Spleen (tissue), 11 donors: ENCODE results near the gene NTSR1. TPM values are rescaled to one million over a fixed set of nuclear protein-coding genes. Genes with fewer than 3 reads are reported as not detected.

Source experiments
- DNase-seq: peaks from one replicate; pipeline ENCODE4 v3.0.0-alpha.2; 2020
- H3K27ac ChIP-seq, 8 donors: fragments of 200-600 bp; sonication (generic) in 7 of 8; 1 replicate in 4 of 8; 2 replicates in 4 of 8; pipeline versions ENCODE4 v1.5.0 to v1.8.0; 2016 to 2021; ENCODE audit warnings: inconsistent platforms in 4 of 8, mild to moderate bottlenecking in 4 of 8, moderate library complexity in 1 of 8
- H3K27me3 ChIP-seq, 7 donors: fragments of 200-600 bp; sonication (generic) in 6 of 7; replicated peaks in 1 of 7; 1 replicate in 4 of 7; 2 replicates in 3 of 7; pipeline versions ENCODE4 v1.5.0 to v1.8.0; 2016 to 2021; ENCODE audit warnings: inconsistent platforms in 3 of 7, mild to moderate bottlenecking in 1 of 7
- H3K36me3 ChIP-seq, 6 donors: fragments of 200-600 bp; sonication (generic) in 5 of 6; 1 replicate in 4 of 6; 2 replicates in 2 of 6; pipeline versions ENCODE4 v1.5.0 to v1.8.0; 2016 to 2021; ENCODE audit warnings: inconsistent platforms in 2 of 6
- H3K4me1 ChIP-seq, 6 donors: fragments of 200-600 bp; sonication (generic) in 5 of 6; 1 replicate in 3 of 6; 2 replicates in 3 of 6; pipeline versions ENCODE4 v1.5.0 to v1.8.0; 2016 to 2021; ENCODE audit warnings: inconsistent platforms in 3 of 6
- H3K4me3 ChIP-seq, 8 donors: fragments of 200-600 bp; sonication (generic) in 7 of 8; 1 replicate in 4 of 8; 2 replicates in 4 of 8; pipeline versions ENCODE4 v1.5.0 to v1.8.0; 2016 to 2021; ENCODE audit warnings: inconsistent platforms in 4 of 8, mild to moderate bottlenecking in 4 of 8, moderate library complexity in 2 of 8
- H3K9me3 ChIP-seq, 8 donors: fragments of 200-600 bp; sonication (generic) in 7 of 8; 1 replicate in 4 of 8; 2 replicates in 4 of 8; pipeline versions ENCODE4 v1.5.0 to v1.8.0; 2016 to 2021; ENCODE audit warnings: inconsistent platforms in 4 of 8
- CTCF ChIP-seq, 11 experiments: fragments of 200-600 bp in 7 of 11; fragments of 450-650 bp in 4 of 11; sonication (generic) in 4 of 11; IDR thresholded peaks in 8 of 11; conservative IDR thresholded peaks in 3 of 11; 1 replicate in 7 of 11; 2 replicates in 4 of 11; pipeline versions ENCODE4 v1.4.0 to v1.8.0; 2016 to 2021; ENCODE audit warnings: antibody characterized with exemption in 11 of 11, inconsistent platforms in 4 of 11, mild to moderate bottlenecking in 1 of 11
- POLR2A ChIP-seq, 3 donors: fragments of 450-650 bp; IDR thresholded peaks; one replicate each; pipeline ENCODE4 v1.5.1; 2017; ENCODE audit warnings: antibody characterized with exemption in 3 of 3, mild to moderate bottlenecking in 1 of 3
- POLR2AphosphoS5 ChIP-seq, 3 donors: sonication (generic); formaldehyde crosslinking; IDR thresholded peaks; one replicate each; pipeline ENCODE4 v1.5.1; 2017; ENCODE audit warnings: antibody characterized with exemption in 3 of 3
- WGBS, 5 donors: extraction: QIAGEN DNeasy Blood & Tissue Kit in 3 of 5; methylation state at CpG; one replicate each; pipeline versions ENCODE4 v1.1.5 to v1.1.7; 2013 to 2018; 5-methylcytosine and 5-hydroxymethylcytosine counted together
- intact Hi-C: fragments of 100-400 bp; cut with DNase I; formaldehyde crosslinking; loops from one replicate; pipeline ENCODE4 v1.15.0; 2023; ENCODE audit warnings: low total_unique reads
- polyA plus RNA-seq, 3 donors: library from polyadenylated mRNA; stranded (reverse); fragments of 200-250 nt; gene quantifications; one replicate each; pipeline ENCODE4 v1.2.1, GENCODE V29; 2013
- total RNA-seq, 7 donors: library from RNA; depleted of rRNA in 3 of 7; stranded (reverse); fragments of >200 nt in 3 of 7; fragmentation: NEBNext Ultra II Directional in 4 of 7; extraction: Animal tissue kit (Norgen Biotek cat#: 25700) in 4 of 7; gene quantifications; one replicate each; pipeline versions ENCODE4 v1.1.0 to v1.2.1, GENCODE V29; 2016 to 2021
- donor health status: healthy with polysubstance abuse.
- donor health status: DM: no; HTN: no; CAD: no; lungs with moderate emphysema.
- donor health status: DM: no; HTN: no; CAD: no.
- donor health status: Bipolar disorder and iron deficiency.
- donor health status: healthy.
- donor health status: DM: no; HTN: no; CAD: no.
- donor health status: DM: yes; HTN: yes; CAD: no.

NTSR1 gene
- total and polyA plus RNA-seq, 10 donors: 0.14 to 5.7 (median 0.71) TPM

DNA sequence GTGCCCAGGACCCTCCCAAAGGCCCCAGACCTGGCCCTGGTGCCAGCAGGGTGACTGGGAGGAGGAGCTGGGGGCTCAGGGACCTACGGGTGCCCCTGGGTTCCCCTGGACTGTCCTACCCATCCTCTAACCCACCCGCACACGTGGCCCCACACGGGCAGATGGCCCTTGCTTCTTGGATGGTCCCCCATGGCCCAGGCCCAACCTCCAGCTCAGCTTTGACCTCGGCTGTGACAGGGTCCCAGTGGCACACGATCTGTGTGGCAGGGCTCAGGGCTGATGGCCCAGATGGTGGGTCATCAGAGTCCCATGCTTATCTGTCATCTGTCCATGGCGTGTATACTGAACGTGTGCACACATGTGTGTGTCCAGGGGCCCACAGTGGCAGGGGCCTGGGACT lies 4.0 kb downstream of the NTSR1 start:
- no peak overlapping the region for H3K27ac ChIP-seq
- peaks cover 0 to 43% (median 18%) of the 10 kb centered on the region in 6 donors for H3K4me1 ChIP-seq
- H3K36me3 ChIP-seq: no peaks in the 10 kb centered on the region
- no peaks in the 10 kb centered on the region for H3K9me3 ChIP-seq
- WGBS, 5 donors: 82 to 88% (median 84%) methylated on average over 4 to 8 of the region's 8 CpGs
- H3K27me3 ChIP-seq: peaks cover 0 to 72% (median 39%) of the 10 kb centered on the region in 7 donors
- no peak overlapping the region for H3K4me3 ChIP-seq
- no peak for TF ChIP-seq POLR2AphosphoS5 (IDR thresholded peaks at IDR 0.05)
- TF ChIP-seq POLR2A (IDR thresholded peaks at IDR 0.05): no peak
- no peak for TF ChIP-seq CTCF (IDR thresholded peaks at IDR 0.05 in 8 of 11, conservative IDR thresholded peaks at IDR 0.05 in 3 of 11)
- intact Hi-C loops: no loop called here
- DNase-seq: no peak

DNA sequence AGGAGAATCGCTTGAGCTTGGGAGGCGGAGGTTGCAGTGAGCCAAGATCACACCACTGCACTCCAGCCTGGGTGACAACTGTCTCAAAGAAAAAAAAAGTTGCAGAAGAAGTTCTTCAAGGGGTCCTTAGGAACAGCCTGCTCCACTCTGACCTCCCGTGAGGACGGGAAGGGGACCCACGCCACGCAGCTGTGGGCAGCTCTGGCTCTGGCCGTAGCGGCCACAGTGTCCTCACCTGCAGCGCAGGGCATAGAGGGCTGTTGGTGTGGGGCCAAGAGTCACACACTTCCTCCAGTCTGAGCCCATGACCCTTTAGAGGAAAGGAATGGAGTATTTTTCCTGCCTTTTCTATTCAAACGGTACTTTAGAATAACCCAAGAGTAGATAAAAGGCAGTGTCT lies 5.4 kb downstream of the NTSR1 start:
- no peaks in the 10 kb centered on the region for H3K9me3 ChIP-seq
- DNase-seq: no peak
- no peaks in the 10 kb centered on the region for H3K36me3 ChIP-seq
- intact Hi-C loops: no loop called here
- WGBS, 5 donors: 88 to 97% (median 89%) methylated on average over 10 of the region's 10 CpGs
- TF ChIP-seq POLR2A (IDR thresholded peaks at IDR 0.05) (no peak), CTCF (IDR thresholded peaks at IDR 0.05 in 8 of 11, conservative IDR thresholded peaks at IDR 0.05 in 3 of 11) (no peak), POLR2AphosphoS5 (IDR thresholded peaks at IDR 0.05) (no peak)
- H3K27ac ChIP-seq: no peak overlapping the region
- H3K27me3 ChIP-seq: peaks cover 0 to 63% (median 27%) of the 10 kb centered on the region in 7 donors
- peaks cover 0 to 29% (median 5%) of the 10 kb centered on the region in 6 donors for H3K4me1 ChIP-seq
- H3K4me3 ChIP-seq: no peak overlapping the region

GRCh38 chr20:62714799-62715198 lies 6.2 kb downstream of the NTSR1 start:
- peaks cover 0 to 55% (median 20%) of the 10 kb centered on the region in 7 donors for H3K27me3 ChIP-seq
- no peak for DNase-seq
- intact Hi-C loops: no loop called here
- H3K27ac ChIP-seq: no peak overlapping the region
- no peaks in the 10 kb centered on the region for H3K36me3 ChIP-seq
- no peak for TF ChIP-seq POLR2AphosphoS5 (IDR thresholded peaks at IDR 0.05)
- no peak for TF ChIP-seq CTCF (IDR thresholded peaks at IDR 0.05 in 8 of 11, conservative IDR thresholded peaks at IDR 0.05 in 3 of 11)
- no peak for TF ChIP-seq POLR2A (IDR thresholded peaks at IDR 0.05)
- WGBS, 5 donors: 84 to 96% (median 91%) methylated on average over 6 of the region's 6 CpGs
- peaks cover 0 to 23% (median 0%) of the 10 kb centered on the region in 6 donors for H3K4me1 ChIP-seq
- H3K4me3 ChIP-seq: no peak overlapping the region
- peaks cover 0 to 7% (median 4%) of the 10 kb centered on the region in 8 donors for H3K9me3 ChIP-seq

GRCh38 chr20:62715201-62715600 lies 6.6 kb downstream of the NTSR1 start:
- WGBS, 5 donors: 81 to 93% (median 89%) methylated on average over 9 to 10 of the region's 10 CpGs

More at GRCh38 chr20:62715201-62715600, 6.6 kb downstream of the NTSR1 start:
- no peak overlapping the region for H3K4me3 ChIP-seq
- no peak for TF ChIP-seq POLR2AphosphoS5 (IDR thresholded peaks at IDR 0.05)
- no peak for TF ChIP-seq POLR2A (IDR thresholded peaks at IDR 0.05)
- no peak for TF ChIP-seq CTCF (IDR thresholded peaks at IDR 0.05 in 8 of 11, conservative IDR thresholded peaks at IDR 0.05 in 3 of 11)
- H3K27ac ChIP-seq: no peak overlapping the region
- peaks cover 0 to 11% (median 8%) of the 10 kb centered on the region in 8 donors for H3K9me3 ChIP-seq
- H3K27me3 ChIP-seq: peaks cover 0 to 51% (median 15%) of the 10 kb centered on the region in 7 donors
- DNase-seq: no peak
- intact Hi-C loops: no loop called here
- H3K36me3 ChIP-seq: no peaks in the 10 kb centered on the region
- peaks cover 0 to 23% (median 0%) of the 10 kb centered on the region in 6 donors for H3K4me1 ChIP-seq
